K562 (cell line): ENCODE data around the gene DIMT1. TPM values are rescaled to one million over a fixed set of nuclear protein-coding genes. Genes with fewer than 3 reads are reported as not detected.

ENCODE experiments used
- ATAC-seq: fragments of 200-7000 bp; cut with Tn5 transposase; 3 replicates; pipeline ENCODE4 v1.9.1; 2020; ENCODE audit warnings: moderate library complexity
- BruUV-seq: library from RNA; stranded (reverse); fragments of 400-500 nt; replicated peaks from 2 replicates; lab custom pipeline; 2021; lab: Mats Ljungman, UMichigan
- CTCF ChIA-PET: fragments of 300-600 bp; formaldehyde crosslinking; extraction: SDS; loops from one replicate; lab custom pipeline; 2021; ENCODE audit warnings: low intra/inter-chr PET ratio; lab: Yijun Ruan, JAX
- POLR2A ChIA-PET: fragments of 300-600, 350-650 bp; sonication (Branson Sonifier 250); formaldehyde crosslinking; extraction: SDS; loops from one replicate; lab custom pipeline; 2021; ENCODE audit warnings: antibody characterized with exemption, inconsistent platforms; lab: Yijun Ruan, JAX
- DNase-seq, 4 experiments: peaks; one replicate each; pipeline versions ENCODE4 v3.0.0 to v3.0.0-alpha.2; 2011 to 2018; ENCODE audit warnings: low spot score in 3 of 4, mixed read lengths in 3 of 4; ENCODE audit errors: extremely low read depth in 1 of 4
- FAIRE-seq: peaks from 2 replicates; lab custom pipeline; 2011; peaks lifted over from hg19 to GRCh38; lab: Jason Lieb, UNC
- H2AFZ ChIP-seq: 2 replicates; pipeline ENCODE4 v1.6.0; 2011; ENCODE audit warnings: low read depth, low read length, control low read depth, inconsistent platforms
- H3K27ac ChIP-seq: fragments of 200-600 bp; 3 replicates; pipeline ENCODE4 v1.8.0; 2011; ENCODE audit warnings: low read depth, mild to moderate bottlenecking, control low read depth, inconsistent platforms, low read length, moderate library complexity, mixed read lengths; ENCODE audit errors: extremely low read depth
- H3K27me3 ChIP-seq, 2 experiments: fragments of 300-600 bp in 1 of 2; 2 replicates in 1 of 2; 3 replicates in 1 of 2; pipeline versions ENCODE4 v1.6.0 to v1.8.0; 2011; ENCODE audit warnings: inconsistent platforms in 2 of 2, low read length in 2 of 2, mild to moderate bottlenecking in 1 of 2, mixed read lengths in 1 of 2, moderate library complexity in 1 of 2; ENCODE audit not compliant: control insufficient read depth in 2 of 2, insufficient read depth in 2 of 2
- H3K36me3 ChIP-seq: fragments of 300-600 bp; 3 replicates; pipeline ENCODE4 v1.8.0; 2011; ENCODE audit warnings: mild to moderate bottlenecking, low read length, inconsistent platforms; ENCODE audit not compliant: control insufficient read depth, insufficient read depth
- H3K4me1 ChIP-seq, 2 experiments: fragments of 200-600 bp in 1 of 2; replicated peaks in 1 of 2; 2 replicates in 1 of 2; 3 replicates in 1 of 2; pipeline versions ENCODE4 v1.5.1 to v1.8.0; 2011; ENCODE audit warnings: inconsistent platforms in 2 of 2, low read length in 2 of 2, mild to moderate bottlenecking in 1 of 2, mixed read lengths in 1 of 2, moderate library complexity in 1 of 2; ENCODE audit not compliant: control insufficient read depth in 2 of 2, insufficient read depth in 2 of 2
- H3K4me2 ChIP-seq: 2 replicates; pipeline ENCODE4 v1.6.1; 2011; ENCODE audit warnings: low read length, control low read depth, inconsistent platforms, mixed read lengths; ENCODE audit not compliant: insufficient read depth
- H3K4me3 ChIP-seq: fragments of 200-600 bp; sonication (generic), shearing (Covaris generic); 2 replicates; pipeline ENCODE4 v1.5.1; 2016; ENCODE audit warnings: control low read depth, inconsistent platforms
- H3K79me2 ChIP-seq: fragments of 200-600 bp; 3 replicates; pipeline ENCODE4 v1.8.0; 2011; ENCODE audit warnings: low read length, inconsistent platforms; ENCODE audit not compliant: control insufficient read depth, insufficient read depth
- H3K9ac ChIP-seq, 2 experiments: 2 replicates each; pipeline versions ENCODE4 v1.6.0 to v1.6.1; 2011; ENCODE audit warnings: low read depth in 2 of 2, low read length in 2 of 2, control low read depth in 1 of 2, inconsistent platforms in 1 of 2, mild to moderate bottlenecking in 1 of 2, mixed read lengths in 1 of 2; ENCODE audit not compliant: insufficient read depth in 1 of 2
- H3K9me1 ChIP-seq: one replicate; pipeline ENCODE4 v1.6.0; 2011; ENCODE audit warnings: inconsistent platforms, mild to moderate bottlenecking, low read length, moderate library complexity; ENCODE audit not compliant: control insufficient read depth, insufficient read depth
- H3K9me3 ChIP-seq: replicated peaks from 2 replicates; pipeline ENCODE4 v1.5.1; 2011; ENCODE audit warnings: low read depth, low read length, inconsistent platforms; ENCODE audit not compliant: control insufficient read depth, insufficient read depth
- H4K20me1 ChIP-seq: replicated peaks from 2 replicates; pipeline ENCODE4 v1.6.1; 2011; ENCODE audit warnings: low read length, inconsistent platforms, mixed read lengths; ENCODE audit not compliant: control insufficient read depth, insufficient read depth
- CEBPB ChIP-seq: fragments of 450-650 bp; IDR thresholded peaks from 2 replicates; pipeline ENCODE4 v1.6.1; 2016; ENCODE audit warnings: missing genetic modification characterization, missing compliant biosample characterization
- CEBPG ChIP-seq, 3 experiments: fragments of 200-800 bp in 1 of 3; sonication (Bioruptor generic) in 1 of 3; sonication (generic) in 1 of 3; formaldehyde crosslinking in 1 of 3; IDR thresholded peaks in 2 of 3; conservative IDR thresholded peaks in 1 of 3; 2 replicates each; pipeline versions ENCODE4 v1.6.1 to v1.8.0; 2016 to 2022; ENCODE audit warnings: missing compliant biosample characterization in 2 of 3, missing genetic modification characterization in 2 of 3, mild to moderate bottlenecking in 1 of 3, missing genetic modification reagents in 1 of 3
- COPS2 ChIP-seq: fragments of 450-650 bp; conservative IDR thresholded peaks from 2 replicates; pipeline ENCODE4 v1.6.1; 2016; ENCODE audit warnings: mild to moderate bottlenecking, moderate library complexity
- ELF4 ChIP-seq: fragments of 450-650 bp; formaldehyde crosslinking; IDR thresholded peaks from 2 replicates; pipeline ENCODE4 v1.4.0; 2022; ENCODE audit warnings: missing genetic modification characterization
- ESRRA ChIP-seq: fragments of 450-650 bp; IDR thresholded peaks from 2 replicates; pipeline ENCODE4 v1.6.1; 2014; ENCODE audit warnings: low read depth, mild to moderate bottlenecking, moderate library complexity, borderline replicate concordance
- ILK ChIP-seq: fragments of 450-650 bp; IDR thresholded peaks from 2 replicates; pipeline ENCODE4 v1.6.1; 2016; ENCODE audit warnings: missing genetic modification characterization, low read depth, mild to moderate bottlenecking, missing compliant biosample characterization, moderate library complexity, borderline replicate concordance
- KAT7 ChIP-seq: sonication (generic); formaldehyde crosslinking; IDR thresholded peaks from 2 replicates; pipeline ENCODE4 v1.8.0; 2022; ENCODE audit warnings: missing genetic modification reagents, mild to moderate bottlenecking, borderline replicate concordance
- PCBP2 ChIP-seq: fragments of 200-400 bp; formaldehyde crosslinking; IDR thresholded peaks from 2 replicates; pipeline ENCODE4 v1.6.1; 2018; ENCODE audit warnings: low read length, low read depth, mild to moderate bottlenecking, moderate library complexity; ENCODE audit not compliant: poor library complexity, severe bottlenecking
- PHTF2 ChIP-seq: fragments of 250-450 bp; sonication (Bioruptor Pico); IDR thresholded peaks from 2 replicates; pipeline ENCODE4 v1.5.0; 2021; ENCODE audit warnings: mild to moderate bottlenecking
- PYGO2 ChIP-seq: fragments of 450-650 bp; IDR thresholded peaks from 2 replicates; pipeline ENCODE4 v1.6.1; 2016; ENCODE audit warnings: mild to moderate bottlenecking, missing genetic modification characterization, moderate library complexity, missing compliant biosample characterization
- RBM22 ChIP-seq: fragments of 200-400 bp; formaldehyde crosslinking; IDR thresholded peaks from 2 replicates; pipeline ENCODE4 v1.6.1; 2018; ENCODE audit warnings: low read length, low read depth; ENCODE audit not compliant: poor library complexity, severe bottlenecking
- TAF9B ChIP-seq: fragments of 450-650 bp; IDR thresholded peaks from 2 replicates; pipeline ENCODE4 v1.6.1; 2018; ENCODE audit warnings: mild to moderate bottlenecking; ENCODE audit not compliant: partially characterized antibody
- TBP ChIP-seq: optimal IDR thresholded peaks from 2 replicates; pipeline ENCODE3; 2011; ENCODE audit warnings: low read depth, low read length, improper control_type of control experiment
- TCF7 ChIP-seq: sonication (generic); IDR thresholded peaks from 2 replicates; pipeline ENCODE4 v1.6.1; 2016; ENCODE audit warnings: antibody characterized with exemption, borderline replicate concordance
- ZNF165 ChIP-seq: fragments of 250-450 bp; sonication (Bioruptor Pico); IDR thresholded peaks from 2 replicates; pipeline ENCODE4 v1.4.0; 2020; ENCODE audit warnings: borderline replicate concordance
- ZNF232 ChIP-seq: sonication (generic); formaldehyde crosslinking; IDR thresholded peaks from 2 replicates; pipeline ENCODE4 v1.8.0; 2022; ENCODE audit warnings: mild to moderate bottlenecking, missing genetic modification reagents
- ZNF263 ChIP-seq: sonication (generic); formaldehyde crosslinking; IDR thresholded peaks from 2 replicates; pipeline ENCODE4 v1.8.0; 2022; ENCODE audit warnings: mild to moderate bottlenecking, missing genetic modification reagents, borderline replicate concordance
- ZNF408 ChIP-seq: fragments of 250-450 bp; sonication (Bioruptor Pico); IDR thresholded peaks from 2 replicates; pipeline ENCODE4 v1.4.0; 2020; ENCODE audit warnings: low read depth, mild to moderate bottlenecking, moderate library complexity
- ZNF431 ChIP-seq: sonication (generic); formaldehyde crosslinking; IDR thresholded peaks from 2 replicates; pipeline ENCODE4 v1.8.0; 2022; ENCODE audit warnings: mild to moderate bottlenecking, missing genetic modification reagents
- WGBS: fragments of 100-300 bp; shearing (Covaris generic); methylation state at CpG from one replicate; pipeline ENCODE4 v1.1.6; 2016; ENCODE audit warnings: low coverage, mixed read lengths; ENCODE audit not compliant: insufficient coverage; ENCODE audit errors: missing lambda C conversion rate; 5-methylcytosine and 5-hydroxymethylcytosine counted together
- in situ Hi-C: fragments of 300-500 bp; cut with MboI; formaldehyde crosslinking; loops from 4 replicates; pipeline ENCODE4 v1.15.0; 2018; ENCODE audit warnings: inconsistent platforms, mixed read lengths
- intact Hi-C: fragments of 100-400 bp; cut with micrococcal nuclease; formaldehyde crosslinking; loops from 2 replicates; pipeline ENCODE4 v1.14.2; 2022
- polyA plus RNA-seq, 8 experiments: library from polyadenylated mRNA; depleted of rRNA in 4 of 8; stranded (reverse) in 5 of 8; unstranded in 3 of 8; fragments of >200 nt; fragmentation: Nextera tagmentation in 2 of 8; fragmentation: Illumina TruSeq in 1 of 8; extraction: Ambion mirVana in 2 of 8; extraction: Trizol in 1 of 8; gene quantifications; 2 replicates each; pipeline versions ENCODE4 v1.2.1 to v1.2.3, GENCODE V29; 2011 to 2014; ENCODE audit warnings: inconsistent platforms in 1 of 8, missing spikeins in 1 of 8
- total RNA-seq, 7 experiments: library from RNA; depleted of rRNA in 6 of 7; stranded (reverse); fragments of >200 nt in 6 of 7; fragmentation: Illumina TruSeq in 2 of 7; extraction: Trizol in 2 of 7; gene quantifications; 2 replicates each; pipeline versions ENCODE4 v1.2.1 to v1.2.3, GENCODE V29; 2011 to 2021; ENCODE audit warnings: low replicate concordance in 1 of 7
- TF ChIP-seq, protein P1 (sequence below): sonication (generic); formaldehyde crosslinking; IDR thresholded peaks from 2 replicates; pipeline ENCODE4 v1.8.0; 2023; ENCODE audit warnings: mild to moderate bottlenecking, missing genetic modification reagents

The DIMT1 gene
- total and polyA plus RNA-seq, 9 of the 15 experiments (the other 6 are each of a cell fraction or from before 2014, with no cell fraction given): 28.9 to 85.3 (median 54.1) TPM

- in situ Hi-C loops (no loop called here), intact Hi-C loops (no loop called here)
- ATAC-seq: peak; percentile 72
- Histone ChIP-seq H4K20me1 (no peaks in the 10 kb centered on the region; the same call in 1 of the 2 replicates), H3K27ac (peak overlapping the region; percentile 81), H3K36me3 (peaks cover 26% of the 10 kb centered on the region; the same call in 2 of the 3 replicates), H3K4me3 (no peak overlapping the region), H3K79me2 (peaks cover 95% of the 10 kb centered on the region), H3K4me1 (peaks cover 12 to 24% of the 10 kb centered on the region in 2 experiments), H3K9me3 (no peaks in the 10 kb centered on the region), H3K27me3 (no peaks in the 10 kb centered on the region), H2AFZ (peak overlapping the region; percentile 46; the same call in 1 of the 2 replicates), H3K4me2 (peak overlapping the region; percentile 80), H3K9me1 (no peaks in the 10 kb centered on the region), H3K9ac (peak overlapping the region; percentile 62 to 72; a peak in 3 of 4 replicates)
- WGBS: 43% methylated on average over 11 of the region's 11 CpGs
- ChIA-PET CTCF (no interaction called here), POLR2A (interaction anchor here (0.7 to 3.9 kb wide), 9 partner anchors 8 to 37 kb away, joined by 3 to 31 read pairs (median 11); partner anchors contain the start of genes DIMT1 and IPO11)
- peak; percentile 40 for FAIRE-seq
- peak in 1 of 4 experiments; percentile 41 for DNase-seq
- BruUV-seq: no TSS peak
- TF ChIP-seq ZNF232 (CRISPR knock-in tag) (no peak), ZNF165 (0 out of 2 replicates have a peak, but pooled peaks have one; percentile 12), RBM22 (no peak), TAF9B (no peak), TCF7 (no peak), ILK (tag) (no peak), ELF4 (CRISPR knock-in tag) (no peak), ZNF431 (no peak), PHTF2 (CRISPR knock-in tag) (no peak), PCBP2 (no peak), ZNF408 (CRISPR knock-in tag) (no peak), ESRRA (no peak), KAT7 (no peak), CEBPG (CRISPR knock-in tag; IDR thresholded peaks at IDR 0.05) (0 out of 2 replicates have a peak, but pooled peaks have one; percentile 13), CEBPG (tag; conservative IDR thresholded peaks at IDR 0.05 in 1 of 2, IDR thresholded peaks at IDR 0.05 in 1 of 2) (peak in 1 of 2 experiments; percentile 33; a peak in 1 of 4 replicates), TBP (no peak), ZNF263 (CRISPR knock-in tag) (no peak), CEBPB (peak; percentile 33; the same call in 1 of the 2 replicates), PYGO2 (no peak), COPS2 (no peak)
- TF ChIP-seq, protein P1, sequence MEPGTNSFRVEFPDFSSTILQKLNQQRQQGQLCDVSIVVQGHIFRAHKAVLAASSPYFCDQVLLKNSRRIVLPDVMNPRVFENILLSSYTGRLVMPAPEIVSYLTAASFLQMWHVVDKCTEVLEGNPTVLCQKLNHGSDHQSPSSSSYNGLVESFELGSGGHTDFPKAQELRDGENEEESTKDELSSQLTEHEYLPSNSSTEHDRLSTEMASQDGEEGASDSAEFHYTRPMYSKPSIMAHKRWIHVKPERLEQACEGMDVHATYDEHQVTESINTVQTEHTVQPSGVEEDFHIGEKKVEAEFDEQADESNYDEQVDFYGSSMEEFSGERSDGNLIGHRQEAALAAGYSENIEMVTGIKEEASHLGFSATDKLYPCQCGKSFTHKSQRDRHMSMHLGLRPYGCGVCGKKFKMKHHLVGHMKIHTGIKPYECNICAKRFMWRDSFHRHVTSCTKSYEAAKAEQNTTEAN (CRISPR knock-in tag): no peak
Measured at GRCh38 chr5:62431735-62432620, 28.3 kb upstream of the DIMT1 start.
